SU-DHL-6 (cell line): Measurements from ENCODE around the gene DLG3.

Experiments
- EZH2phosphoT487 ChIP-seq: fragments of 200-600 bp; sonication (generic), shearing (Covaris generic); conservative IDR thresholded peaks from 2 replicates; pipeline ENCODE4 v1.6.1; 2018; ENCODE audit warnings: mild to moderate bottlenecking, antibody characterized with exemption, low read length, moderate library complexity, mixed read lengths
- TF ChIP-seq, protein P1 (sequence below): fragments of 200-600 bp; sonication (generic); IDR thresholded peaks from one replicate; pipeline ENCODE4 v1.5.1; 2017; ENCODE audit warnings: antibody characterized with exemption, mild to moderate bottlenecking, low read length, moderate library complexity; ENCODE audit not compliant: insufficient read depth, poor library complexity, severe bottlenecking

DNA sequence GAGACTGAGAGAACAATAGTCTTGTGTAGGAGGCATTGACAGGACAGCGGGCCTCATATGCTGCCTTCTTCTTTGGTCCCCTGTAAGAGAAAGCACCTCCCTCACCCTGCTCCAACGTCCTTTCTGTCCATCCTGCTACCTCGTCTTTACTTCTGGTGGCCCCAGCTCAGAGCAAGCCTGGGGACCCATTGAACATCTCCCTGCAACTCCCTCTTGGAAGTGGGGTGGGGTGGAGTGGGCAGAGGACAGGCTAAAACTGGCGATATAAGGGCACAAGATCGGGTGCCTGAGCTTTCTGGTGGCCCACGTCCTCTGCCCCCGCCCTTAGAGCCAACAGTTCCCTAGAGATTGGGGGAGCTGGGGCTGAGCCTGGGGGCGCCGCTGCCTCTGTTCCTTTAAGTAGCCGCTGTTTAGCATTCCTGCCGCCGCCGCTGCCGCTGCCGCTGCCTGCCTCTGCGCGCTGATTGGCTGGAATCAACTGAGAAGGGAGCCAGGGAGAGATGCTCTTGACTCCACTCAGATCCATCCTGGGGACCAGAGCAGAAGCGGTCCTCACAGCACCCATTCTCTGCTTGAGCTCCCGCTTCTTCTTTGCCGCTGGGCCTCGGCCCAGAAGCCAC is at the start of gene DLG3:
- TF ChIP-seq, protein P1, sequence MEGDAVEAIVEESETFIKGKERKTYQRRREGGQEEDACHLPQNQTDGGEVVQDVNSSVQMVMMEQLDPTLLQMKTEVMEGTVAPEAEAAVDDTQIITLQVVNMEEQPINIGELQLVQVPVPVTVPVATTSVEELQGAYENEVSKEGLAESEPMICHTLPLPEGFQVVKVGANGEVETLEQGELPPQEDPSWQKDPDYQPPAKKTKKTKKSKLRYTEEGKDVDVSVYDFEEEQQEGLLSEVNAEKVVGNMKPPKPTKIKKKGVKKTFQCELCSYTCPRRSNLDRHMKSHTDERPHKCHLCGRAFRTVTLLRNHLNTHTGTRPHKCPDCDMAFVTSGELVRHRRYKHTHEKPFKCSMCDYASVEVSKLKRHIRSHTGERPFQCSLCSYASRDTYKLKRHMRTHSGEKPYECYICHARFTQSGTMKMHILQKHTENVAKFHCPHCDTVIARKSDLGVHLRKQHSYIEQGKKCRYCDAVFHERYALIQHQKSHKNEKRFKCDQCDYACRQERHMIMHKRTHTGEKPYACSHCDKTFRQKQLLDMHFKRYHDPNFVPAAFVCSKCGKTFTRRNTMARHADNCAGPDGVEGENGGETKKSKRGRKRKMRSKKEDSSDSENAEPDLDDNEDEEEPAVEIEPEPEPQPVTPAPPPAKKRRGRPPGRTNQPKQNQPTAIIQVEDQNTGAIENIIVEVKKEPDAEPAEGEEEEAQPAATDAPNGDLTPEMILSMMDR, result no peak
- no peak for TF ChIP-seq EZH2phosphoT487
